PC-3 (cell line): Measurements from ENCODE around the gene RAI2. TPM values are rescaled to one million over a fixed set of nuclear protein-coding genes. Genes with fewer than 3 reads are reported as not detected.

ENCODE experiments used
- ATAC-seq: fragments of 200-7000 bp; cut with Tn5 transposase; 2 replicates; pipeline ENCODE4 v1.9.1; 2020; ENCODE audit warnings: mild to moderate bottlenecking, moderate library complexity
- BruUV-seq: library from RNA; stranded (reverse); fragments of 400-500 nt; replicated peaks from 2 replicates; lab custom pipeline; 2021; lab: Mats Ljungman, UMichigan
- CTCF ChIA-PET: fragments of 300-600 bp; sonication (Branson Sonifier 250); formaldehyde crosslinking; loops from one replicate; lab custom pipeline; 2022; ENCODE audit warnings: antibody characterized with exemption; lab: Charles Lee
- POLR2A ChIA-PET: fragments of 300-600 bp; sonication (Branson Sonifier 250); formaldehyde crosslinking; loops from one replicate; lab custom pipeline; 2022; ENCODE audit warnings: antibody characterized with exemption; ENCODE audit not compliant: unreplicated experiment; lab: Charles Lee
- DNase-seq: peaks from one replicate; pipeline ENCODE4 v3.0.0-alpha.2; 2015
- H2AFZ ChIP-seq: fragments of 300-600 bp; sonication (generic); 2 replicates; pipeline ENCODE4 v1.6.0; 2016; ENCODE audit warnings: antibody characterized with exemption, low read length
- H3F3A ChIP-seq: fragments of 300-600 bp; sonication (generic); one replicate; pipeline ENCODE4 v1.6.0; 2017; ENCODE audit warnings: antibody characterized with exemption, low read length, control low read depth, mild to moderate bottlenecking; ENCODE audit not compliant: unreplicated experiment
- H3K27ac ChIP-seq: fragments of 300-600 bp; sonication (generic); 2 replicates; pipeline ENCODE4 v1.5.1; 2016; ENCODE audit warnings: mild to moderate bottlenecking, low read length
- H3K27me3 ChIP-seq: fragments of 300-600 bp; sonication (generic); 2 replicates; pipeline ENCODE4 v1.6.1; 2016; ENCODE audit warnings: low read length, mixed read lengths
- H3K36me3 ChIP-seq: fragments of 300-600 bp; sonication (generic); 2 replicates; pipeline ENCODE4 v1.6.1; 2016; ENCODE audit warnings: low read depth, mixed run types, low read length, mixed read lengths
- H3K4me1 ChIP-seq: fragments of 300-600 bp; sonication (generic); 2 replicates; pipeline ENCODE4 v1.5.1; 2016; ENCODE audit warnings: low read length; ENCODE audit not compliant: insufficient read depth
- H3K4me2 ChIP-seq: fragments of 300-600 bp; sonication (generic); 2 replicates; pipeline ENCODE4 v1.6.0; 2016; ENCODE audit warnings: low read length
- H3K4me3 ChIP-seq: fragments of 300-600 bp; sonication (generic); 2 replicates; pipeline ENCODE4 v1.5.1; 2016; ENCODE audit warnings: mild to moderate bottlenecking, low read length, mixed read lengths
- H3K79me2 ChIP-seq: fragments of 300-600 bp; sonication (generic); 2 replicates; pipeline ENCODE4 v1.6.1; 2017; ENCODE audit warnings: low read length, mixed read lengths
- H3K9ac ChIP-seq: fragments of 300-600 bp; sonication (generic); 2 replicates; pipeline ENCODE4 v1.6.0; 2016; ENCODE audit warnings: mild to moderate bottlenecking, low read length
- H3K9me2 ChIP-seq: fragments of 300-600 bp; sonication (generic); replicated peaks from 2 replicates; pipeline ENCODE4 v1.6.1; 2016; ENCODE audit warnings: mixed run types, low read length, mixed read lengths
- H3K9me3 ChIP-seq: fragments of 300-600 bp; sonication (generic); 2 replicates; pipeline ENCODE4 v1.6.1; 2016; ENCODE audit warnings: low read length, mixed read lengths
- H4K20me1 ChIP-seq: fragments of 300-600 bp; sonication (generic); 2 replicates; pipeline ENCODE4 v1.6.1; 2016; ENCODE audit warnings: low read length, mixed read lengths
- EZH2 ChIP-seq: fragments of 300-600 bp; sonication (generic); IDR thresholded peaks from one replicate; pipeline ENCODE4 v1.6.1; 2017; ENCODE audit warnings: antibody characterized with exemption, mild to moderate bottlenecking, low read length; ENCODE audit not compliant: unreplicated experiment
- EZH2phosphoT487 ChIP-seq: fragments of 300-600 bp; sonication (generic); IDR thresholded peaks from 2 replicates; pipeline ENCODE4 v1.6.1; 2018; ENCODE audit warnings: mild to moderate bottlenecking, antibody characterized with exemption, low read length, borderline replicate concordance
- intact Hi-C: fragments of 100-400 bp; cut with micrococcal nuclease; formaldehyde crosslinking; loops from 2 replicates; pipeline ENCODE4 v1.9.0; 2023
- total RNA-seq: library from RNA; depleted of rRNA; stranded (reverse); fragments of >200 nt; gene quantifications from 2 replicates; pipeline ENCODE4 v1.2.3, GENCODE V29; 2014
- TF ChIP-seq, protein P1 (sequence below): fragments of 300-600 bp; sonication (generic); conservative IDR thresholded peaks from 2 replicates; pipeline ENCODE4 v1.5.1; 2017; ENCODE audit warnings: antibody characterized with exemption, low read depth, mild to moderate bottlenecking, low read length

Gene RAI2
- total RNA-seq, 1 experiment from 2014 or later, result 0.66 TPM

DNA sequence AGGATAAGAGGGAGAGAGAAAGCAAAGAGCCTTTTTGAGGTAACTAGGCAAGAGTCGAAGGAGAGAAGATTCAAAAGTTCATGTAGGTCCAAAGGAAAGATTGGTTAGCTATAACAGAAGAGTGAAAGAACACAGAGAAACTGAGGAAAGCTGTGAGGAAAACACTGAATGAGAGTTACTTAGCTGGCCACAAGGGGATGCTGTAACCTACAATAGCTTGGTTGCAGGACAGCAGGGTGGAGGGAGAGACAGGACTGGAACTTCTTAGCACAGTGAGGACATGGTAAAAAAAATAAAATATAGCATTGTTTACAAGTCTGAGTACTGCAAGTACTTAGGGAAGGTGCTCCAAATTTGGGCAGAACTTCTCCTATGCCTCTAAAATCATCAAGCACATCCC lies 48.3 kb downstream of the RAI2 start:
- Histone ChIP-seq H3K27me3 (no peaks in the 10 kb centered on the region), H3K4me2 (no peak overlapping the region), H3K27ac (no peak overlapping the region), H2AFZ (no peak overlapping the region), H3F3A (no peaks in the 10 kb centered on the region), H3K4me3 (no peak overlapping the region), H3K79me2 (no peaks in the 10 kb centered on the region), H3K9me3 (no peaks in the 10 kb centered on the region), H4K20me1 (no peaks in the 10 kb centered on the region), H3K9me2 (no peaks in the 10 kb centered on the region), H3K36me3 (no peaks in the 10 kb centered on the region), H3K9ac (no peak overlapping the region), H3K4me1 (peaks cover 12% of the 10 kb centered on the region)
- BruUV-seq, result no TSS peak
- intact Hi-C loops, result no loop called here
- ATAC-seq, result no peak
- TF ChIP-seq, protein P1, sequence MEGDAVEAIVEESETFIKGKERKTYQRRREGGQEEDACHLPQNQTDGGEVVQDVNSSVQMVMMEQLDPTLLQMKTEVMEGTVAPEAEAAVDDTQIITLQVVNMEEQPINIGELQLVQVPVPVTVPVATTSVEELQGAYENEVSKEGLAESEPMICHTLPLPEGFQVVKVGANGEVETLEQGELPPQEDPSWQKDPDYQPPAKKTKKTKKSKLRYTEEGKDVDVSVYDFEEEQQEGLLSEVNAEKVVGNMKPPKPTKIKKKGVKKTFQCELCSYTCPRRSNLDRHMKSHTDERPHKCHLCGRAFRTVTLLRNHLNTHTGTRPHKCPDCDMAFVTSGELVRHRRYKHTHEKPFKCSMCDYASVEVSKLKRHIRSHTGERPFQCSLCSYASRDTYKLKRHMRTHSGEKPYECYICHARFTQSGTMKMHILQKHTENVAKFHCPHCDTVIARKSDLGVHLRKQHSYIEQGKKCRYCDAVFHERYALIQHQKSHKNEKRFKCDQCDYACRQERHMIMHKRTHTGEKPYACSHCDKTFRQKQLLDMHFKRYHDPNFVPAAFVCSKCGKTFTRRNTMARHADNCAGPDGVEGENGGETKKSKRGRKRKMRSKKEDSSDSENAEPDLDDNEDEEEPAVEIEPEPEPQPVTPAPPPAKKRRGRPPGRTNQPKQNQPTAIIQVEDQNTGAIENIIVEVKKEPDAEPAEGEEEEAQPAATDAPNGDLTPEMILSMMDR, result peak; percentile 77
- TF ChIP-seq EZH2, result no peak
- ChIA-PET CTCF (no interaction called here), POLR2A (no interaction called here)
- DNase-seq, result peak; percentile 37

DNA sequence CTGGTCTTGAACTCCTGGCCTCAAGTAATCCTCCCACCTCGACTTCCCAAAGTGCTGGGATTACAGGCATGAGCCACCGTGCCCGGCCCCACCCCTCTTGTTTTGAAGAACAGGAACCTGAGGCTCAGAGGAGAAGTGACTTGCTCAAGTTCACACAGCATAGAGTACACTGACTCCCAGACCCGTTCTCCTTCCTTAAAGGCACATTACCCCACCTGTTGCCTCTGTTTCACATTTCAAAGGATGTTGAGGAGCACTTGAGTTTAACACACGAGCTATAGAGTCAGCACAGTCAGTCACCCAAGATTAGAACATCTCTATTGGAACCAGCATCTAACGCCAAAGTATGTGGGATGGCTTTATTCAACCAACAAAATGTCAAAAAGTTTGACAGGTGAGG lies 51.1 kb downstream of the RAI2 start:
- ATAC-seq (no peak), DNase-seq (no peak)
- Histone ChIP-seq H3K4me3 (no peak overlapping the region), H3K79me2 (no peaks in the 10 kb centered on the region), H4K20me1 (no peaks in the 10 kb centered on the region), H3K27ac (no peak overlapping the region), H3K9ac (no peak overlapping the region), H3K27me3 (no peaks in the 10 kb centered on the region), H3K4me1 (peaks cover 10% of the 10 kb centered on the region), H2AFZ (no peak overlapping the region), H3K36me3 (no peaks in the 10 kb centered on the region), H3F3A (no peaks in the 10 kb centered on the region), H3K4me2 (no peak overlapping the region), H3K9me3 (no peaks in the 10 kb centered on the region), H3K9me2 (no peaks in the 10 kb centered on the region)
- no TSS peak for BruUV-seq
- TF ChIP-seq EZH2phosphoT487 (no peak), EZH2 (no peak)
- TF ChIP-seq, protein P1, result no peak
- CTCF ChIA-PET, result no interaction called here
- intact Hi-C loops, result no loop called here
- POLR2A ChIA-PET, result interaction anchor here (0.7 kb wide), 1 partner anchor 12 kb away, joined by 6 read pairs; no protein-coding TSS in a partner anchor

DNA sequence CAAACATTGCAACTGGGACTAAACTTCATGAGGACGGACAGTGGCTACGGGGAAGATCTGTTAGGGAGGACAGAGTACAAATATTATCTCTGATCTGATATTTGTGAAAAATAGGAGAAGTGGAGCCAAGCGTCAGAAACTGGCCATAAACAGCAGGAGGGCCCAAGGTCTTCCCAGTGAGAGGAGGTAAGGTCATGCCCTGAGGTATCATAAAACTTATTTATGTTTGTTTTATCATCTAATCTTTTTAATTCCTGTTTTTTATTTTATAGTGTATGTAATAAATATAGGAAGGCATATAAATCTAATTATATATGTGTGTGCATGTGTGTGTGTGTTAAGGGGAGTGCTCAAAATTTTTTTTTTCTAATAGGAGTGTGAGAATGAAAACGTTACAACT lies 51.8 kb downstream of the RAI2 start:
- peaks cover 5% of the 10 kb centered on the region for H3K4me1 ChIP-seq
- ChIA-PET POLR2A (interaction anchor here (0.7 kb wide), 1 partner anchor 11 kb away, joined by 6 read pairs; no protein-coding TSS in a partner anchor), CTCF (no interaction called here)
- H3K4me3 ChIP-seq, result no peak overlapping the region
- H3K27me3 ChIP-seq, result no peaks in the 10 kb centered on the region
- H3K9me3 ChIP-seq, result no peaks in the 10 kb centered on the region
- no peak overlapping the region for H3K4me2 ChIP-seq
- no peak overlapping the region for H2AFZ ChIP-seq
- BruUV-seq, result no TSS peak
- ATAC-seq (no peak), DNase-seq (no peak)
- no peak overlapping the region for H3K9ac ChIP-seq
- H3K27ac ChIP-seq, result no peak overlapping the region
- intact Hi-C loops, result no loop called here
- H3K79me2 ChIP-seq, result no peaks in the 10 kb centered on the region
- H3F3A ChIP-seq, result no peaks in the 10 kb centered on the region
- no peaks in the 10 kb centered on the region for H4K20me1 ChIP-seq
- H3K36me3 ChIP-seq, result no peaks in the 10 kb centered on the region
- H3K9me2 ChIP-seq, result no peaks in the 10 kb centered on the region
- TF ChIP-seq EZH2, result no peak
- TF ChIP-seq, protein P1, result no peak
- TF ChIP-seq EZH2phosphoT487, result no peak
